ENCODE measurements around the gene COL27A1.
A peak's percentile ranks its signal among the peaks of the same experiment; 100 is the strongest.

COL27A1 gene

GRCh38 chr9:114269023-114269422 lies 113.7 kb downstream of the COL27A1 start:
- no peak for TF ChIP-seq CTCF (IDR thresholded peaks at IDR 0.05; ENCODE audit: insufficient read depth, low read length, missing control alignments)
- no peak for DNase-seq (ENCODE audit: low read depth, low spot score)
- ChIA-PET CTCF (interaction anchor here (2.0 to 9.4 kb wide), 4 partner anchors 11 to 160 kb away, joined by 7 to 90 read pairs (median 18); partner anchors contain the start of gene COL27A1), POLR2A (no interaction called here)
- H3K4me3 ChIP-seq (ENCODE audit: low read depth, low read length): no peak overlapping the region

- POLR2A ChIA-PET: no interaction called here
- DNase-seq (ENCODE audit: low read depth, low spot score): no peak
- no peak for TF ChIP-seq CTCF (IDR thresholded peaks at IDR 0.05; ENCODE audit: insufficient read depth, low read length, missing control alignments)
- CTCF ChIA-PET: interaction anchor here (1.1 to 9.4 kb wide), 12 partner anchors 9 to 187 kb away, joined by 3 to 90 read pairs (median 4); no protein-coding TSS in a partner anchor
- no peak overlapping the region for H3K4me3 ChIP-seq (ENCODE audit: low read depth, low read length)
Measured at GRCh38 chr9:114270120-114270975, 115.0 kb downstream of the COL27A1 start.

- ChIA-PET CTCF (interaction anchor here (0.6 to 9.4 kb wide), 23 partner anchors 8 to 595 kb away, joined by 3 to 90 read pairs (median 4); partner anchors contain the start of gene COL27A1), POLR2A (no interaction called here)
- DNase-seq (ENCODE audit: low read depth, low spot score): no peak
- H3K4me3 ChIP-seq (ENCODE audit: low read depth, low read length): no peak overlapping the region
- peak; percentile 48 for TF ChIP-seq CTCF (IDR thresholded peaks at IDR 0.05; ENCODE audit: insufficient read depth, low read length, missing control alignments)
Measured at GRCh38 chr9:114271556-114272510, 116.5 kb downstream of the COL27A1 start.

GRCh38 chr9:114272739-114273431 lies 117.5 kb downstream of the COL27A1 start:
- no peak for DNase-seq (ENCODE audit: low read depth, low spot score)
- CTCF ChIA-PET: interaction anchor here (0.7 to 9.4 kb wide), 13 partner anchors 9 to 596 kb away, joined by 3 to 90 read pairs (median 4); partner anchors contain the start of gene COL27A1
- POLR2A ChIA-PET: no interaction called here
- no peak for TF ChIP-seq CTCF (IDR thresholded peaks at IDR 0.05; ENCODE audit: insufficient read depth, low read length, missing control alignments)
- no peak overlapping the region for H3K4me3 ChIP-seq (ENCODE audit: low read depth, low read length)

- no peak for TF ChIP-seq CTCF (IDR thresholded peaks at IDR 0.05; ENCODE audit: insufficient read depth, low read length, missing control alignments)
- ChIA-PET CTCF (interaction anchor here (1.1 to 9.4 kb wide), 6 partner anchors 12 to 191 kb away, joined by 4 to 90 read pairs (median 10); partner anchors contain the start of gene COL27A1), POLR2A (no interaction called here)
- no peak for DNase-seq (ENCODE audit: low read depth, low spot score)
- no peak overlapping the region for H3K4me3 ChIP-seq (ENCODE audit: low read depth, low read length)
Measured at GRCh38 chr9:114273461-114273881, 118.1 kb downstream of the COL27A1 start.
